Liver (tissue), 9 donors: Measurements from ENCODE around the gene AP5S1. TPM values are rescaled to one million over a fixed set of nuclear protein-coding genes. Genes with fewer than 3 reads are reported as not detected.

Source experiments
- DNase-seq: peaks from one replicate; pipeline ENCODE4 v3.0.0-alpha.2; 2017; ENCODE audit warnings: low spot score
- H3K27ac ChIP-seq, 2 donors: one replicate each; pipeline ENCODE4 v1.7.0; 2013; ENCODE audit warnings: inconsistent platforms in 2 of 2, low read length in 2 of 2, control low read depth in 1 of 2, low read depth in 1 of 2, mild to moderate bottlenecking in 1 of 2
- H3K27me3 ChIP-seq, 4 donors: one replicate each; pipeline versions ENCODE4 v1.6.1 to v1.7.0; 2013; ENCODE audit warnings: low read length in 3 of 4, inconsistent platforms in 1 of 4, mild to moderate bottlenecking in 1 of 4, moderate library complexity in 1 of 4; ENCODE audit not compliant: control insufficient read depth in 4 of 4, insufficient read depth in 4 of 4
- H3K36me3 ChIP-seq, 4 donors: one replicate each; pipeline versions ENCODE4 v1.6.1 to v1.7.0; 2013; ENCODE audit warnings: low read length in 3 of 4, mild to moderate bottlenecking in 3 of 4, low read depth in 1 of 4, moderate library complexity in 1 of 4; ENCODE audit not compliant: control insufficient read depth in 4 of 4, insufficient read depth in 3 of 4
- H3K4me1 ChIP-seq, 4 donors: one replicate each; pipeline versions ENCODE4 v1.6.1 to v1.7.0; 2013; ENCODE audit warnings: low read length in 3 of 4, mild to moderate bottlenecking in 3 of 4, moderate library complexity in 1 of 4; ENCODE audit not compliant: control insufficient read depth in 4 of 4, insufficient read depth in 4 of 4
- H3K4me3 ChIP-seq, 3 donors: one replicate each; pipeline versions ENCODE4 v1.6.1 to v1.7.0; 2013; ENCODE audit warnings: low read length in 3 of 3, control low read depth in 1 of 3, low read depth in 1 of 3, mild to moderate bottlenecking in 1 of 3
- H3K9ac ChIP-seq, 2 donors: one replicate each; pipeline ENCODE4 v1.7.0; 2013; ENCODE audit warnings: low read length in 2 of 2, mild to moderate bottlenecking in 2 of 2, moderate library complexity in 2 of 2, control low read depth in 1 of 2, low read depth in 1 of 2
- H3K9me3 ChIP-seq, 4 donors: one replicate each; pipeline versions ENCODE4 v1.6.1 to v1.7.0; 2013; ENCODE audit warnings: low read length in 3 of 4; ENCODE audit not compliant: control insufficient read depth in 4 of 4
- CTCF ChIP-seq: fragments of 150-350 bp; IDR thresholded peaks from 2 replicates; pipeline ENCODE4 v1.5.1; 2017; ENCODE audit warnings: improper control_type of control experiment, low read depth, low read length; ENCODE audit not compliant: missing input control
- EGR1 ChIP-seq, 2 donors: IDR thresholded peaks; 2 replicates each; pipeline ENCODE4 v1.6.1; 2016 to 2018; ENCODE audit warnings: antibody characterized with exemption in 2 of 2, low read depth in 2 of 2
- FOXA1 ChIP-seq: IDR thresholded peaks from 2 replicates; pipeline ENCODE4 v1.6.1; 2016; ENCODE audit warnings: antibody characterized with exemption
- FOXA2 ChIP-seq: IDR thresholded peaks from 2 replicates; pipeline ENCODE4 v1.6.1; 2016; ENCODE audit warnings: antibody characterized with exemption
- GABPA ChIP-seq, 2 donors: IDR thresholded peaks in 1 of 2; conservative IDR thresholded peaks in 1 of 2; 2 replicates each; pipeline ENCODE4 v1.6.1; 2016; ENCODE audit warnings: antibody characterized with exemption in 2 of 2, mild to moderate bottlenecking in 1 of 2, moderate library complexity in 1 of 2
- HNF4A ChIP-seq, 2 donors: conservative IDR thresholded peaks; 2 replicates each; pipeline ENCODE4 v1.6.1; 2016; ENCODE audit warnings: antibody characterized with exemption in 2 of 2, mild to moderate bottlenecking in 2 of 2
- HNF4G ChIP-seq: IDR thresholded peaks from 2 replicates; pipeline ENCODE4 v1.6.1; 2016; ENCODE audit warnings: antibody characterized with exemption
- JUND ChIP-seq, 2 donors: IDR thresholded peaks; 2 replicates each; pipeline ENCODE4 v1.6.1; 2016; ENCODE audit warnings: antibody characterized with exemption in 2 of 2
- MAX ChIP-seq: IDR thresholded peaks from 2 replicates; pipeline ENCODE4 v1.6.1; 2016; ENCODE audit warnings: antibody characterized with exemption
- NR2F2 ChIP-seq: IDR thresholded peaks from 2 replicates; pipeline ENCODE4 v1.6.1; 2016; ENCODE audit warnings: antibody characterized with exemption
- RAD21 ChIP-seq, 2 donors: IDR thresholded peaks; 2 replicates each; pipeline ENCODE4 v1.6.1; 2016; ENCODE audit warnings: antibody characterized with exemption in 2 of 2, mild to moderate bottlenecking in 2 of 2
- RXRA ChIP-seq, 2 donors: IDR thresholded peaks; 2 replicates each; pipeline ENCODE4 v1.6.1; 2017 to 2018; ENCODE audit warnings: antibody characterized with exemption in 2 of 2, mild to moderate bottlenecking in 1 of 2
- SP1 ChIP-seq: IDR thresholded peaks from 2 replicates; pipeline ENCODE4 v1.6.1; 2018; ENCODE audit warnings: antibody characterized with exemption, mild to moderate bottlenecking
- TAF1 ChIP-seq: conservative IDR thresholded peaks from 2 replicates; pipeline ENCODE4 v1.6.1; 2016; ENCODE audit warnings: antibody characterized with exemption, mild to moderate bottlenecking
- YY1 ChIP-seq: IDR thresholded peaks from 2 replicates; pipeline ENCODE4 v1.6.1; 2016; ENCODE audit warnings: antibody characterized with exemption, mild to moderate bottlenecking
- ZBTB33 ChIP-seq: IDR thresholded peaks from 2 replicates; pipeline ENCODE4 v1.6.1; 2016; ENCODE audit warnings: antibody characterized with exemption
- WGBS: extraction: QIAGEN DNeasy Blood & Tissue Kit; methylation state at CpG from one replicate; pipeline ENCODE4 v1.1.7; 2013; 5-methylcytosine and 5-hydroxymethylcytosine counted together
- polyA plus RNA-seq, 2 donors: library from polyadenylated mRNA; stranded (reverse) in 1 of 2; unstranded in 1 of 2; fragments of 200-250 nt in 1 of 2; fragments of >200 nt in 1 of 2; fragmentation: Nextera tagmentation in 1 of 2; extraction: Ambion mirVana in 1 of 2; gene quantifications; one replicate each; pipeline versions ENCODE4 v1.2.1 to v1.2.3, GENCODE V29; 2013 to 2015
- total RNA-seq, 2 donors: library from RNA; depleted of rRNA; stranded (reverse); fragments of >200 nt; gene quantifications; one replicate each; pipeline ENCODE4 v1.2.3, GENCODE V29; 2014
- TF ChIP-seq, protein P1 (sequence below): IDR thresholded peaks from 2 replicates; pipeline ENCODE4 v1.6.1; 2016; ENCODE audit warnings: antibody characterized with exemption, mild to moderate bottlenecking
- TF ChIP-seq, protein P2 (sequence below): IDR thresholded peaks from 2 replicates; pipeline ENCODE4 v1.6.1; 2016; ENCODE audit warnings: antibody characterized with exemption
- donor health status: healthy.
- donor health status: healthy.
- donor health status: healthy.
- donor health status: healthy.
- donor health status: healthy.

The AP5S1 gene
- total and polyA plus RNA-seq, 4 donors = 9.1 to 14.5 (median 11.1) TPM

DNA sequence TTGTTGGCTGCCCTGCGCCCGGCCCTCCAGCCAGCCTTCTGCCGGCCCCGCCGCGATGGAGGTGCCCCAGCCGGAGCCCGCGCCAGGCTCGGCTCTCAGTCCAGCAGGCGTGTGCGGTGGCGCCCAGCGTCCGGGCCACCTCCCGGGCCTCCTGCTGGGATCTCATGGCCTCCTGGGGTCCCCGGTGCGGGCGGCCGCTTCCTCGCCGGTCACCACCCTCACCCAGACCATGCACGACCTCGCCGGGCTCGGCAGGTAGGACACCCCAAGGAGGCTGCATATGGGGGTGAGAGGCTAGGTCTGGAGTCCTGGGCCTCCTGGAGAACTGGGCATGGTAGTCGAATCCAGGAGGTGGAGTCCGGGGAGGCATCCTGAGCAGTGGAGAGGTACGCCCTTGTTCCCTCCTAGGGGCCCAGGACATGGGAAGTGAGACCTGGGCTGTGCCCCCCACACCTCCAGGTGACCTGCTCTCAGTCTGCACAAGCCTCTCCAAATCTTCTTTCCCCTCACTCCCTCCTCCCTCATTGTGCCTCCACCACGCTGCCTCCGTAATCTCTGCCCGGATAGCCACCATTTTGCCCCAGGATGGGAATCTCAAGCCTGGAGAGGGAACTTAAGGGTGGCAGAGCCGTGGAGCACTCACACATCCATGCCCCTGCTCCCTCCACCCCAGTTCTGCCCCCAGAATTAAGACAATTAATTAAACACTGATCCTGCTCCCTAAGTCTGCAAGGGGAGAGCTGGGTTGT, 23.7 kb upstream of the AP5S1 start:
- WGBS = 17% methylated on average over 33 of the region's 33 CpGs

More for the DNA sequence above, 23.7 kb upstream of the AP5S1 start:
- TF ChIP-seq RAD21 (IDR thresholded peaks at IDR 0.05) (no peak), JUND (IDR thresholded peaks at IDR 0.05) (no peak), SP1 (no peak), TAF1 (no peak), HNF4G (no peak), MAX (no peak), EGR1 (IDR thresholded peaks at IDR 0.05; ENCODE audit: low read depth in 2 of 2) (no peak), NR2F2 (no peak), CTCF (no peak), YY1 (no peak), GABPA (IDR thresholded peaks at IDR 0.05 in 1 of 2, conservative IDR thresholded peaks at IDR 0.05 in 1 of 2) (no peak), FOXA1 (no peak), ZBTB33 (no peak), FOXA2 (no peak), HNF4A (conservative IDR thresholded peaks at IDR 0.05) (no peak), RXRA (IDR thresholded peaks at IDR 0.05) (no peak)
- TF ChIP-seq, protein P1, sequence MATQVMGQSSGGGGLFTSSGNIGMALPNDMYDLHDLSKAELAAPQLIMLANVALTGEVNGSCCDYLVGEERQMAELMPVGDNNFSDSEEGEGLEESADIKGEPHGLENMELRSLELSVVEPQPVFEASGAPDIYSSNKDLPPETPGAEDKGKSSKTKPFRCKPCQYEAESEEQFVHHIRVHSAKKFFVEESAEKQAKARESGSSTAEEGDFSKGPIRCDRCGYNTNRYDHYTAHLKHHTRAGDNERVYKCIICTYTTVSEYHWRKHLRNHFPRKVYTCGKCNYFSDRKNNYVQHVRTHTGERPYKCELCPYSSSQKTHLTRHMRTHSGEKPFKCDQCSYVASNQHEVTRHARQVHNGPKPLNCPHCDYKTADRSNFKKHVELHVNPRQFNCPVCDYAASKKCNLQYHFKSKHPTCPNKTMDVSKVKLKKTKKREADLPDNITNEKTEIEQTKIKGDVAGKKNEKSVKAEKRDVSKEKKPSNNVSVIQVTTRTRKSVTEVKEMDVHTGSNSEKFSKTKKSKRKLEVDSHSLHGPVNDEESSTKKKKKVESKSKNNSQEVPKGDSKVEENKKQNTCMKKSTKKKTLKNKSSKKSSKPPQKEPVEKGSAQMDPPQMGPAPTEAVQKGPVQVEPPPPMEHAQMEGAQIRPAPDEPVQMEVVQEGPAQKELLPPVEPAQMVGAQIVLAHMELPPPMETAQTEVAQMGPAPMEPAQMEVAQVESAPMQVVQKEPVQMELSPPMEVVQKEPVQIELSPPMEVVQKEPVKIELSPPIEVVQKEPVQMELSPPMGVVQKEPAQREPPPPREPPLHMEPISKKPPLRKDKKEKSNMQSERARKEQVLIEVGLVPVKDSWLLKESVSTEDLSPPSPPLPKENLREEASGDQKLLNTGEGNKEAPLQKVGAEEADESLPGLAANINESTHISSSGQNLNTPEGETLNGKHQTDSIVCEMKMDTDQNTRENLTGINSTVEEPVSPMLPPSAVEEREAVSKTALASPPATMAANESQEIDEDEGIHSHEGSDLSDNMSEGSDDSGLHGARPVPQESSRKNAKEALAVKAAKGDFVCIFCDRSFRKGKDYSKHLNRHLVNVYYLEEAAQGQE = no peak
- TF ChIP-seq, protein P2, sequence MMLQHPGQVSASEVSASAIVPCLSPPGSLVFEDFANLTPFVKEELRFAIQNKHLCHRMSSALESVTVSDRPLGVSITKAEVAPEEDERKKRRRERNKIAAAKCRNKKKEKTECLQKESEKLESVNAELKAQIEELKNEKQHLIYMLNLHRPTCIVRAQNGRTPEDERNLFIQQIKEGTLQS = no peak
- Histone ChIP-seq H3K9me3 (no peaks in the 10 kb centered on the region), H3K4me1 (peaks cover 10 to 30% (median 22%) of the 10 kb centered on the region in 4 donors), H3K36me3 (peaks cover 0 to 2% (median 0%) of the 10 kb centered on the region in 4 donors), H3K9ac (peak overlapping the region in 1 of 2 donors; percentile 71), H3K4me3 (peak overlapping the region; percentile 2 to 67 (median 54)), H3K27me3 (no peaks in the 10 kb centered on the region), H3K27ac (peak overlapping the region; percentile 25 to 29)
- DNase-seq = no peak
